Testis (tissue), 3 donors: Measurements from ENCODE around the gene PCMTD2. TPM values are rescaled to one million over a fixed set of nuclear protein-coding genes. Genes with fewer than 3 reads are reported as not detected.

Source experiments
- DNase-seq: peaks from one replicate; pipeline ENCODE4 v3.0.0-alpha.2; 2019
- H3K27ac ChIP-seq, 2 donors: fragments of 200-600 bp; sonication (generic); one replicate each; pipeline ENCODE4 v1.5.1; 2019
- H3K27me3 ChIP-seq: fragments of 200-600 bp; sonication (generic); one replicate; pipeline ENCODE4 v1.5.1; 2019
- H3K36me3 ChIP-seq: fragments of 200-600 bp; sonication (generic); one replicate; pipeline ENCODE4 v1.5.1; 2017; ENCODE audit warnings: low read depth; ENCODE audit errors: missing control alignments
- H3K4me1 ChIP-seq: fragments of 200-600 bp; sonication (generic); one replicate; pipeline ENCODE4 v1.5.1; 2019
- H3K4me3 ChIP-seq, 2 donors: fragments of 200-600 bp; sonication (generic); one replicate each; pipeline ENCODE4 v1.5.1; 2017 to 2019
- H3K9me3 ChIP-seq: fragments of 200-600 bp; sonication (generic); one replicate; pipeline ENCODE4 v1.5.1; 2017
- POLR2A ChIP-seq: fragments of 450-650 bp; IDR thresholded peaks from one replicate; pipeline ENCODE4 v1.6.1; 2017; ENCODE audit warnings: antibody characterized with exemption, mild to moderate bottlenecking, moderate library complexity
- WGBS, 2 donors: methylation state at CpG; one replicate each; pipeline ENCODE4 v1.1.5; 2018; 5-methylcytosine and 5-hydroxymethylcytosine counted together
- intact Hi-C: fragments of 100-400 bp; cut with DNase I; formaldehyde crosslinking; loops from one replicate; pipeline ENCODE4 v1.15.1; 2023; ENCODE audit warnings: low total_unique reads
- polyA plus RNA-seq: library from polyadenylated mRNA; stranded (reverse); fragments of 350-450 nt; fragmentation: Illumina TruSeq; extraction: RNeasy Lipid Tissue Mini Kit (QIAGEN cat#74804); gene quantifications from one replicate; pipeline ENCODE4 v1.2.3, GENCODE V29; 2014; ENCODE audit warnings: low read depth, low replicate concordance; ENCODE audit not compliant: insufficient read depth
- total RNA-seq, 2 donors: library from RNA; depleted of rRNA; stranded (reverse); fragments of >200 nt; gene quantifications; one replicate each; pipeline ENCODE4 v1.2.3, GENCODE V29; 2016
- TF ChIP-seq, protein P1 (sequence below), 3 experiments: fragments of 450-650 bp in 2 of 3; fragments of 200-600 bp in 1 of 3; sonication (generic) in 1 of 3; IDR thresholded peaks; one replicate each; pipeline ENCODE4 v1.5.1; 2016 to 2019; ENCODE audit warnings: antibody characterized with exemption in 3 of 3, mild to moderate bottlenecking in 2 of 3, moderate library complexity in 1 of 3

Gene PCMTD2
- total and polyA plus RNA-seq, 3 donors from 2014 or later: 57.6 to 156 (median 96.4) TPM

- DNase-seq: peak; percentile 77
- no peaks in the 10 kb centered on the region for H3K9me3 ChIP-seq
- H3K27me3 ChIP-seq: no peaks in the 10 kb centered on the region
- no peak overlapping the region for H3K27ac ChIP-seq
- no peak for TF ChIP-seq POLR2A
- TF ChIP-seq, protein P1, sequence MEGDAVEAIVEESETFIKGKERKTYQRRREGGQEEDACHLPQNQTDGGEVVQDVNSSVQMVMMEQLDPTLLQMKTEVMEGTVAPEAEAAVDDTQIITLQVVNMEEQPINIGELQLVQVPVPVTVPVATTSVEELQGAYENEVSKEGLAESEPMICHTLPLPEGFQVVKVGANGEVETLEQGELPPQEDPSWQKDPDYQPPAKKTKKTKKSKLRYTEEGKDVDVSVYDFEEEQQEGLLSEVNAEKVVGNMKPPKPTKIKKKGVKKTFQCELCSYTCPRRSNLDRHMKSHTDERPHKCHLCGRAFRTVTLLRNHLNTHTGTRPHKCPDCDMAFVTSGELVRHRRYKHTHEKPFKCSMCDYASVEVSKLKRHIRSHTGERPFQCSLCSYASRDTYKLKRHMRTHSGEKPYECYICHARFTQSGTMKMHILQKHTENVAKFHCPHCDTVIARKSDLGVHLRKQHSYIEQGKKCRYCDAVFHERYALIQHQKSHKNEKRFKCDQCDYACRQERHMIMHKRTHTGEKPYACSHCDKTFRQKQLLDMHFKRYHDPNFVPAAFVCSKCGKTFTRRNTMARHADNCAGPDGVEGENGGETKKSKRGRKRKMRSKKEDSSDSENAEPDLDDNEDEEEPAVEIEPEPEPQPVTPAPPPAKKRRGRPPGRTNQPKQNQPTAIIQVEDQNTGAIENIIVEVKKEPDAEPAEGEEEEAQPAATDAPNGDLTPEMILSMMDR (IDR thresholded peaks at IDR 0.05): no peak
- intact Hi-C loops: no loop called here
- no peak overlapping the region for H3K4me3 ChIP-seq
- WGBS, 2 donors: 65 to 66% methylated on average over 20 of the region's 20 CpGs
- H3K4me1 ChIP-seq: peaks cover 27% of the 10 kb centered on the region
- no peaks in the 10 kb centered on the region for H3K36me3 ChIP-seq
These were observed 32.6 kb upstream of the PCMTD2 start for GRCh38 chr20:64222851-64223525.

DNA sequence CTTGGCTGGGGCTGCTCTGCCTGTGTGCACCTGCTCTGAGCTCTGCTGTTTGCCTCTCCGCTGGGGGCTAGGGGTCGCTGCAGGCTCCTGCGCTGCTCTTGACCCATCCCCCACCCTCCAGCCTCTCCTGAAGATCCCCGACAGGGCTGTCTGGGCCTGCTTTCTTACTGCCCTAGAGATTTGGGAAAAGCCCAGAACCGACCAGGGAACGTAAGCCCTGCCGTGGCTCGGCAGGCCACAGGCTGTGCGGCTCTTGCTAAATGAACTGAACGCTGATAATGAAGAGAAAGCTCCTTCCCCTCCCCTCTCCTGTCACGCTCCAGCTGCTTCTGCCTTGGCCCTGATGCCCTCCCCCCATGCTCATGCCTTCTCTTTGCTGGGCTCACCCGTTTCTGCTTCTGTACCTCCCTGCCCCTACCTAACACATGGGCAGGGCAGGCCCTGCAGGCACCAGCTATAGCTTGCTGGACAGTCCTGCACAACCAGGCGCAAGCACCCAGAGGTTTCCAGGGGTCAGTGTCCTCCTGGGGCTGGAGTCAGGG lies 32.0 kb upstream of the PCMTD2 start:
- Histone ChIP-seq H3K9me3 (no peaks in the 10 kb centered on the region), H3K4me3 (no peak overlapping the region), H3K36me3 (no peaks in the 10 kb centered on the region), H3K27ac (no peak overlapping the region), H3K27me3 (no peaks in the 10 kb centered on the region), H3K4me1 (peaks cover 25% of the 10 kb centered on the region)
- peak; percentile 76 for DNase-seq
- TF ChIP-seq, protein P1 (IDR thresholded peaks at IDR 0.05): no peak
- no peak for TF ChIP-seq POLR2A
- 58 to 68% methylated on average over 12 to 13 of the region's 13 CpGs for WGBS, 2 donors
- intact Hi-C loops: no loop called here

- intact Hi-C loops: no loop called here
- no peak for TF ChIP-seq POLR2A
- TF ChIP-seq, protein P1 (IDR thresholded peaks at IDR 0.05): no peak
- DNase-seq: no peak
- WGBS, 2 donors: 75 to 79% methylated on average over 10 of the region's 10 CpGs
- Histone ChIP-seq H3K4me3 (no peak overlapping the region), H3K27me3 (no peaks in the 10 kb centered on the region), H3K9me3 (no peaks in the 10 kb centered on the region), H3K4me1 (peaks cover 25% of the 10 kb centered on the region), H3K36me3 (no peaks in the 10 kb centered on the region), H3K27ac (no peak overlapping the region)
These were observed 31.0 kb upstream of the PCMTD2 start for GRCh38 chr20:64224351-64225170.

DNA sequence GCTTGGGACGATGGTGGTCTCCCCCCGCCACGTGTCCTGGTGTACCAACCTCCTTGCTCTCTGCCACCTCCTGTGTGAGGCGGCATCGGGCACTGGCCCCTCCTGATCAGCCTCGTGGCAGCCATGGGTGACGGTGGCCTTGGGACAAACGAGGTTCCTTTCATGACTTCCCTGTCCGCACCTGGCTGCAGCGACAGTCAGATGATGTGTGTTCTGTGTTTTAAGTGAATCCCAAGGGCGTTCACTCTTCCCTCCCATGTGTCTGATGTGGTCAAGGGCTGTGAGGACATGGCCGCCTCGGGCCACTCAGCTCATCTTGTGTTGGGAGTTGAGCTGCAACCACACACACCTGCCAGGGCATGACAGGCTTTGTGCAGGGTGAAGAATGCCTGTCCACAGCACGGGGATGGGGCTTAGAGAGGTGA lies 30.4 kb upstream of the PCMTD2 start:
- TF ChIP-seq, protein P1 (IDR thresholded peaks at IDR 0.05): no peak
- no peak for TF ChIP-seq POLR2A
- Histone ChIP-seq H3K4me1 (peaks cover 25% of the 10 kb centered on the region), H3K4me3 (no peak overlapping the region), H3K36me3 (no peaks in the 10 kb centered on the region), H3K9me3 (no peaks in the 10 kb centered on the region), H3K27me3 (no peaks in the 10 kb centered on the region), H3K27ac (no peak overlapping the region)
- no peak for DNase-seq
- intact Hi-C loops: no loop called here
- WGBS, 2 donors: 82 to 88% methylated on average over 13 to 14 of the region's 14 CpGs
